Spleen (tissue), 11 donors: ENCODE data around the gene PNLIPRP2. TPM values are rescaled to one million over a fixed set of nuclear protein-coding genes. Genes with fewer than 3 reads are reported as not detected.

Experiments
- DNase-seq: peaks from one replicate; pipeline ENCODE4 v3.0.0-alpha.2; 2020
- H3K27ac ChIP-seq, 8 donors: fragments of 200-600 bp; sonication (generic) in 7 of 8; 1 replicate in 4 of 8; 2 replicates in 4 of 8; pipeline versions ENCODE4 v1.5.0 to v1.8.0; 2016 to 2021; ENCODE audit warnings: inconsistent platforms in 4 of 8, mild to moderate bottlenecking in 4 of 8, moderate library complexity in 1 of 8
- H3K27me3 ChIP-seq, 7 donors: fragments of 200-600 bp; sonication (generic) in 6 of 7; replicated peaks in 1 of 7; 1 replicate in 4 of 7; 2 replicates in 3 of 7; pipeline versions ENCODE4 v1.5.0 to v1.8.0; 2016 to 2021; ENCODE audit warnings: inconsistent platforms in 3 of 7, mild to moderate bottlenecking in 1 of 7
- H3K36me3 ChIP-seq, 6 donors: fragments of 200-600 bp; sonication (generic) in 5 of 6; 1 replicate in 4 of 6; 2 replicates in 2 of 6; pipeline versions ENCODE4 v1.5.0 to v1.8.0; 2016 to 2021; ENCODE audit warnings: inconsistent platforms in 2 of 6
- H3K4me1 ChIP-seq, 6 donors: fragments of 200-600 bp; sonication (generic) in 5 of 6; 1 replicate in 3 of 6; 2 replicates in 3 of 6; pipeline versions ENCODE4 v1.5.0 to v1.8.0; 2016 to 2021; ENCODE audit warnings: inconsistent platforms in 3 of 6
- H3K4me3 ChIP-seq, 8 donors: fragments of 200-600 bp; sonication (generic) in 7 of 8; 1 replicate in 4 of 8; 2 replicates in 4 of 8; pipeline versions ENCODE4 v1.5.0 to v1.8.0; 2016 to 2021; ENCODE audit warnings: inconsistent platforms in 4 of 8, mild to moderate bottlenecking in 4 of 8, moderate library complexity in 2 of 8
- H3K9me3 ChIP-seq, 8 donors: fragments of 200-600 bp; sonication (generic) in 7 of 8; 1 replicate in 4 of 8; 2 replicates in 4 of 8; pipeline versions ENCODE4 v1.5.0 to v1.8.0; 2016 to 2021; ENCODE audit warnings: inconsistent platforms in 4 of 8
- POLR2A ChIP-seq, 3 donors: fragments of 450-650 bp; IDR thresholded peaks; one replicate each; pipeline ENCODE4 v1.5.1; 2017; ENCODE audit warnings: antibody characterized with exemption in 3 of 3, mild to moderate bottlenecking in 1 of 3
- POLR2AphosphoS5 ChIP-seq, 3 donors: sonication (generic); formaldehyde crosslinking; IDR thresholded peaks; one replicate each; pipeline ENCODE4 v1.5.1; 2017; ENCODE audit warnings: antibody characterized with exemption in 3 of 3
- WGBS, 5 donors: extraction: QIAGEN DNeasy Blood & Tissue Kit in 3 of 5; methylation state at CpG; one replicate each; pipeline versions ENCODE4 v1.1.5 to v1.1.7; 2013 to 2018; 5-methylcytosine and 5-hydroxymethylcytosine counted together
- intact Hi-C: fragments of 100-400 bp; cut with DNase I; formaldehyde crosslinking; loops from one replicate; pipeline ENCODE4 v1.15.0; 2023; ENCODE audit warnings: low total_unique reads
- polyA plus RNA-seq, 3 donors: library from polyadenylated mRNA; stranded (reverse); fragments of 200-250 nt; gene quantifications; one replicate each; pipeline ENCODE4 v1.2.1, GENCODE V29; 2013
- total RNA-seq, 7 donors: library from RNA; depleted of rRNA in 3 of 7; stranded (reverse); fragments of >200 nt in 3 of 7; fragmentation: NEBNext Ultra II Directional in 4 of 7; extraction: Animal tissue kit (Norgen Biotek cat#: 25700) in 4 of 7; gene quantifications; one replicate each; pipeline versions ENCODE4 v1.1.0 to v1.2.1, GENCODE V29; 2016 to 2021
- TF ChIP-seq, protein P1 (sequence below), 11 experiments: fragments of 200-600 bp in 7 of 11; fragments of 450-650 bp in 4 of 11; sonication (generic) in 4 of 11; IDR thresholded peaks in 8 of 11; conservative IDR thresholded peaks in 3 of 11; 1 replicate in 7 of 11; 2 replicates in 4 of 11; pipeline versions ENCODE4 v1.4.0 to v1.8.0; 2016 to 2021; ENCODE audit warnings: antibody characterized with exemption in 11 of 11, inconsistent platforms in 4 of 11, mild to moderate bottlenecking in 1 of 11
- donor health status: healthy with polysubstance abuse.
- donor health status: DM: no; HTN: no; CAD: no; lungs with moderate emphysema.
- donor health status: DM: no; HTN: no; CAD: no.
- donor health status: Bipolar disorder and iron deficiency.
- donor health status: healthy.
- donor health status: DM: no; HTN: no; CAD: no.
- donor health status: DM: yes; HTN: yes; CAD: no.

Gene PNLIPRP2
- total and polyA plus RNA-seq, 10 donors, result 0.07 to 0.60 (median 0.26) TPM; not detected in 6

DNA sequence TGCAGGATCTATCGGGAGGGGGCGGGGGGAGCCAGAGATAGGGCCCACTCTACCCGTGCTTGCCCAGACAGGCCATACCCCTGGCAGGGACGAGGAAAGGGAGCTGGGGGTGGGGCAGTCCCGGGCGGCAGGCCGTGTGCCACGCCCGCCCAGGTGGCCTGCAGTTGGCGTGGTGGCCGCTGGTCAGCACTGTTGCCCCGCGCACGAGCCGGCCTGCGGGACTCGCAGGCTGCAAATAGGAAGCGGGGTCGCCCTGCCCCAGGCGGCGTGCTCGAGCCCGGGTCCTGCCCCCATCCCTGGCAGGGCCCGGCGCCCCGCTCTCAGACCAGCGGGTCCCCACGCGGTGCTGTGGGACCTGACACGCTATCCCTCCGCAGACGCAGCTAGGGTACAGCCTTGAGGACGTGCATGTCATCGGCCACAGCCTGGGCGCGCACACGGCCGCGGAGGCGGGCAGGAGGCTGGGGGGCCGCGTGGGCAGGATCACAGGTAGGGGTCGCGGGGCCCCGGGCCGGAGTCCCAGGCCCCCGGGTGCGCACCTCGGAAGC lies 6.7 kb downstream of the PNLIPRP2 start:
- TF ChIP-seq, protein P1, sequence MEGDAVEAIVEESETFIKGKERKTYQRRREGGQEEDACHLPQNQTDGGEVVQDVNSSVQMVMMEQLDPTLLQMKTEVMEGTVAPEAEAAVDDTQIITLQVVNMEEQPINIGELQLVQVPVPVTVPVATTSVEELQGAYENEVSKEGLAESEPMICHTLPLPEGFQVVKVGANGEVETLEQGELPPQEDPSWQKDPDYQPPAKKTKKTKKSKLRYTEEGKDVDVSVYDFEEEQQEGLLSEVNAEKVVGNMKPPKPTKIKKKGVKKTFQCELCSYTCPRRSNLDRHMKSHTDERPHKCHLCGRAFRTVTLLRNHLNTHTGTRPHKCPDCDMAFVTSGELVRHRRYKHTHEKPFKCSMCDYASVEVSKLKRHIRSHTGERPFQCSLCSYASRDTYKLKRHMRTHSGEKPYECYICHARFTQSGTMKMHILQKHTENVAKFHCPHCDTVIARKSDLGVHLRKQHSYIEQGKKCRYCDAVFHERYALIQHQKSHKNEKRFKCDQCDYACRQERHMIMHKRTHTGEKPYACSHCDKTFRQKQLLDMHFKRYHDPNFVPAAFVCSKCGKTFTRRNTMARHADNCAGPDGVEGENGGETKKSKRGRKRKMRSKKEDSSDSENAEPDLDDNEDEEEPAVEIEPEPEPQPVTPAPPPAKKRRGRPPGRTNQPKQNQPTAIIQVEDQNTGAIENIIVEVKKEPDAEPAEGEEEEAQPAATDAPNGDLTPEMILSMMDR (IDR thresholded peaks at IDR 0.05 in 8 of 11, conservative IDR thresholded peaks at IDR 0.05 in 3 of 11), result peak in 3 of 11 experiments; percentile 27 to 45 (median 37)
- TF ChIP-seq POLR2A (IDR thresholded peaks at IDR 0.05), result no peak
- H3K36me3 ChIP-seq, result no peaks in the 10 kb centered on the region
- H3K9me3 ChIP-seq, result no peaks in the 10 kb centered on the region
- peaks cover 0 to 48% (median 14%) of the 10 kb centered on the region in 7 donors for H3K27me3 ChIP-seq
- no peak overlapping the region for H3K27ac ChIP-seq
- H3K4me3 ChIP-seq, result peak overlapping the region in 1 of 8 donors; percentile 46
- no peaks in the 10 kb centered on the region for H3K4me1 ChIP-seq
- no peak for DNase-seq
- intact Hi-C loops, result no loop called here
- WGBS, 5 donors, result 4 to 18% (median 6%) methylated on average over 14 to 49 of the region's 49 CpGs

DNA sequence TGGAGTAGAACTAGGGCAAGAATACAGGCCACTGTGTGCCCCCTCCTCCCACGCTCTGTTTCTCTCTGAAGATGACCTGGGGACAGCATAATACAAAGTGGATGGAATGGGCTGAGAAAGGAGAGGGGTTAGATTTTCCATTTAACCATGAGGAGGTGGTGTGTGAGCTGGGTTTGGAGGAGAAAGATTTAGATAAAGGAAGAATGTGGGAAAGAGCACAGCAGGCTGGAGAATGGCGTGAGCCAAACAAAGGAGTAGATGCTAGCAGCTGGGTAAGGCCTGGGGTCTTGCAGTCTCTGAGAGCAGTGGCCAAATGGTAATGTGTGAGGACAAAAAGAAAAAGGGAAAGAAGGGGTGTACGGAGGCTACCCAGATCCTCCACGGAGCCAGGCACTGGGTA lies 8.6 kb downstream of the PNLIPRP2 start:
- no peaks in the 10 kb centered on the region for H3K36me3 ChIP-seq
- no peaks in the 10 kb centered on the region for H3K4me1 ChIP-seq
- no peak overlapping the region for H3K4me3 ChIP-seq
- intact Hi-C loops, result no loop called here
- WGBS, 5 donors, result 73 to 91% (median 78%) methylated on average over 4 of the region's 4 CpGs
- DNase-seq, result no peak
- peaks cover 0 to 41% (median 14%) of the 10 kb centered on the region in 7 donors for H3K27me3 ChIP-seq
- H3K27ac ChIP-seq, result no peak overlapping the region
- TF ChIP-seq POLR2AphosphoS5 (IDR thresholded peaks at IDR 0.05) (no peak), POLR2A (IDR thresholded peaks at IDR 0.05) (no peak)
- TF ChIP-seq, protein P1 (IDR thresholded peaks at IDR 0.05 in 8 of 11, conservative IDR thresholded peaks at IDR 0.05 in 3 of 11), result no peak
- no peaks in the 10 kb centered on the region for H3K9me3 ChIP-seq

DNA sequence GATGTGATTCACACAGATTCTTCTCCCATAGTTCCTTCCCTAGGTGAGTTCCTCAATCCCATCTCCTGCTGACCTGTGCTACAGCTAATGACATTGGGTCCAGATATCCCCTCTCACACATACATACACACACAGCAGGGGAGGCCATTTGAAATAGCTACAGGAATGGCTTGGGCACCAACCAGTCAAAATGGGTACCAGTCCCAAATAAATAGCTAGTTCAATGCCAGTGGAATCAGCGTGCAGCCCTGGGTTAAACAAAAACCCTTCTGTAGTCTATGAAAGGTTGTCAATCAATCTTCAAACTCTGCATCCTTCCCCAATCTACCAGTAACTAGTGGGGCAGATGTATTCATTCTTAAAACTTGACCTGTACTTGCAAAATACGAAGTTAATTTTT lies 9.3 kb downstream of the PNLIPRP2 start:
- TF ChIP-seq POLR2A (IDR thresholded peaks at IDR 0.05) (no peak), POLR2AphosphoS5 (IDR thresholded peaks at IDR 0.05) (no peak)
- TF ChIP-seq, protein P1 (IDR thresholded peaks at IDR 0.05 in 8 of 11, conservative IDR thresholded peaks at IDR 0.05 in 3 of 11), result no peak
- no peak for DNase-seq
- Histone ChIP-seq H3K4me3 (no peak overlapping the region), H3K4me1 (no peaks in the 10 kb centered on the region), H3K27ac (no peak overlapping the region), H3K36me3 (no peaks in the 10 kb centered on the region), H3K9me3 (no peaks in the 10 kb centered on the region), H3K27me3 (peaks cover 0 to 35% (median 14%) of the 10 kb centered on the region in 7 donors)
- 76 to 92% (median 88%) methylated on average over 2 of the region's 2 CpGs for WGBS, 5 donors
- intact Hi-C loops, result no loop called here

DNA sequence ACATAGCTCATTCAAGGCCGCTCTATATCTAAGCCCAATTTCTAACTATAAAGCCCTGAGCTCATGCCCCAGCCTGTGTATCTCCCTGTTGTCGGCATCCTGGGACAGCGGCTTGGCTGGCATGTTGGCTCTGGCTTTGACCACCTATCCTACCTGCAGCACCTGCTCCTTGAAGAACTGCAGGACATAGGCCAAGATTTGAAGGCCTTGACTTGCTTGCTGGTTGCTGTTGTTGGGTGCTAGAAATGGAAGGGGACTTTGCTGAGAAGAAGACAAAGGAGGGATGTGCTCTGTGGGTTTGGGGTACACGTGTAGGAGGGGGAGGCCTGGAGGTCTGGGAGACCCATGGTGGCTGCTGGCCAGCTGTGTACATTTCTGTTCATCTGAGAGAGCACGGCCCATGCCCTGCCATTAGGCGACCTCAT lies 11.1 kb downstream of the PNLIPRP2 start:
- WGBS, 5 donors, result 84 to 89% (median 88%) methylated on average over 6 of the region's 6 CpGs
- intact Hi-C loops, result no loop called here
- H3K4me1 ChIP-seq, result no peaks in the 10 kb centered on the region
- no peaks in the 10 kb centered on the region for H3K9me3 ChIP-seq
- H3K27ac ChIP-seq, result no peak overlapping the region
- no peak overlapping the region for H3K4me3 ChIP-seq
- no peaks in the 10 kb centered on the region for H3K36me3 ChIP-seq
- peaks cover 0 to 20% (median 12%) of the 10 kb centered on the region in 7 donors for H3K27me3 ChIP-seq
- no peak for TF ChIP-seq POLR2A (IDR thresholded peaks at IDR 0.05)
- TF ChIP-seq, protein P1 (IDR thresholded peaks at IDR 0.05 in 8 of 11, conservative IDR thresholded peaks at IDR 0.05 in 3 of 11), result no peak
- no peak for DNase-seq
